Stomach (tissue), 4 donors: ENCODE measurements around the gene CLIP2.

Experiments used
- CTCF ChIP-seq, 7 experiments: fragments of 450-650 bp in 4 of 7; fragments of 200-600 bp in 3 of 7; sonication (generic) in 3 of 7; IDR thresholded peaks; one replicate each; pipeline ENCODE4 v1.5.1; 2016 to 2019; ENCODE audit warnings: antibody characterized with exemption in 7 of 7, control low read depth in 2 of 7, mild to moderate bottlenecking in 1 of 7
- POLR2A ChIP-seq, 4 donors: fragments of 450-650 bp; IDR thresholded peaks; one replicate each; pipeline ENCODE4 v1.6.1; 2016; ENCODE audit warnings: antibody characterized with exemption in 4 of 4, control low read depth in 2 of 4, mild to moderate bottlenecking in 1 of 4, moderate library complexity in 1 of 4

GRCh38 chr7:74429153-74429747 lies 140.0 kb downstream of the CLIP2 start:
- TF ChIP-seq CTCF (IDR thresholded peaks at IDR 0.05) (no peak), POLR2A (IDR thresholded peaks at IDR 0.05) (no peak)
